Astrocyte of the spinal cord (primary cell): Measurements from ENCODE around the gene RASIP1.
"Not testable (repeated sequence)": the region's sequence is repeated elsewhere in the genome, so short reads cannot be mapped to it uniquely, and the experiment has no call there.

Experiments
- DNase-seq: peaks from one replicate; pipeline ENCODE4 v3.0.0; 2011; ENCODE audit warnings: low read depth, low spot score
- H3K4me3 ChIP-seq: 2 replicates; pipeline ENCODE4 v1.5.1; 2011; ENCODE audit warnings: low read depth, mild to moderate bottlenecking, low read length, moderate library complexity
- CTCF ChIP-seq: IDR thresholded peaks from 2 replicates; pipeline ENCODE4 v1.5.1; 2012; ENCODE audit warnings: low read depth, mild to moderate bottlenecking, low read length, inconsistent platforms
- in situ Hi-C: cut with HindIII; loops from 2 replicates; pipeline ENCODE4 v1.10.0; 2017; ENCODE audit warnings: low sequenced_read_pairs

The RASIP1 gene

GRCh38 chr19:48740164-48740972, at the start of gene RASIP1:
Gene RASIP1, minus strand, starts transcription at chr19:48740610. Its CDS starts 328 bp downstream, at chr19:48740282.
- no peak within 1 kb of the TSS for H3K4me3 ChIP-seq
- in situ Hi-C loops: no loop called here
- TF ChIP-seq CTCF: no peak
- no peak for DNase-seq

DNA sequence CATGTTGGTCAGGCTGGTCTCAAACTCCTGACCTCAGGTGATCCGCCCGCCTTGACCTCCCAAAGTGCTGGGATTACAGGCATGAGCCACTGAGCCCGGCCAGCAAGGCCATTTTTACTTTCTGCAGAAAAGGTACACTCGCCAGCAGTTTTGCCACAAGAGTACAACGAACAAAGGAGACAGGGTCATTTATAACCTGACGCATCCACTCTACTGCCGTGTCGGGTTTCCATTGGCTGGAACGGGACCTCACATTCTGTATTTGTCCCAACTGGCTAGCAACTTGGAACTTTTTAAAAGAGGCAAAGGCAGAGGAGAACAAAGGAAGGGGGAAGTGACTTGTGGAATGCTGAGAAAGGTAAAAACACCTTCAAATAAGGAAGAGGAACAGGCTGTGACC, 46.9 kb upstream of the RASIP1 start:
- in situ Hi-C loops, H3K4me3 ChIP-seq: not testable (repeated sequence)

DNA sequence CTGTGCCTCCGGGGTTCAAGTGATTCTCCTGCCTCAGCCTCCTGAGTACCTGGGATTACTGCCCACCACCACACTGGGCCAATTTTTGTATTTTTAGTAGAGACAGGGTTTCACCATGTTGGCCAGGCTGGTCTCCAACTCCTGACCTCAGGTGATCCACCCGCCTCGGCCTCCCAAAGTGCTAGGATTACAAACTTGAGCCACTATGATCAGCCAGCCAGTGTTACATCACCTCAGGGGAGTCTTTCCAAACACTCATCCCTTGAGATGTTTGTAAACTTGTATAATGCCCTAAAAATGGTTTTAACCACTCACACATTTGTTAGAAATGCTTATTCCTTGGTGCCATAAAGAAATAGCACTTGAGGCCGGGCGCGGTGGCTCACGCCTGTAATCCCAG, 46.0 kb upstream of the RASIP1 start:
- in situ Hi-C loops, DNase-seq: not testable (repeated sequence)

More for the DNA sequence above, 46.9 kb upstream of the RASIP1 start:
- not testable (repeated sequence) for DNase-seq

DNA sequence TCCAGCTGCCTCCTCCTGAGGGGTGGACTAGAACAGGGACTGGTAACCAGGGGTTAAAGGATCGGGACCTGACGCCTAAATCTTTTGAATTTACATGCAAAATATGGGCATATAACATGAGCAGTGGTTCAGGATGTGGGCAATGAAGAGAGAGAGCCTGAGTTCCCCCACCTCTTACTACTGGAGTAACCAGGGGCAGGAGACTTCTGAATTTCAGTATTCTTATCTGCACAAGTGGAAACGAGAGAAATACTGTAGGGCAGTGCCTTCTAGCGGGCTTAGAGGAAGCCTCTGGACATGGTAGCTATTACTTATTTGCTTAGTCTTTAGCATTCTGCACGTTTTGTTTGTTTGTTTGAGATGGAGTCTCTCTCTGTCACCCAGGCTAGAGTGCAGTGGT, 44.1 kb upstream of the RASIP1 start:
- no peak for TF ChIP-seq CTCF
- in situ Hi-C loops: no loop called here
- DNase-seq: no peak
- no peak overlapping the region for H3K4me3 ChIP-seq

More for the DNA sequence above, 46.0 kb upstream of the RASIP1 start:
- not testable (repeated sequence) for H3K4me3 ChIP-seq

DNA sequence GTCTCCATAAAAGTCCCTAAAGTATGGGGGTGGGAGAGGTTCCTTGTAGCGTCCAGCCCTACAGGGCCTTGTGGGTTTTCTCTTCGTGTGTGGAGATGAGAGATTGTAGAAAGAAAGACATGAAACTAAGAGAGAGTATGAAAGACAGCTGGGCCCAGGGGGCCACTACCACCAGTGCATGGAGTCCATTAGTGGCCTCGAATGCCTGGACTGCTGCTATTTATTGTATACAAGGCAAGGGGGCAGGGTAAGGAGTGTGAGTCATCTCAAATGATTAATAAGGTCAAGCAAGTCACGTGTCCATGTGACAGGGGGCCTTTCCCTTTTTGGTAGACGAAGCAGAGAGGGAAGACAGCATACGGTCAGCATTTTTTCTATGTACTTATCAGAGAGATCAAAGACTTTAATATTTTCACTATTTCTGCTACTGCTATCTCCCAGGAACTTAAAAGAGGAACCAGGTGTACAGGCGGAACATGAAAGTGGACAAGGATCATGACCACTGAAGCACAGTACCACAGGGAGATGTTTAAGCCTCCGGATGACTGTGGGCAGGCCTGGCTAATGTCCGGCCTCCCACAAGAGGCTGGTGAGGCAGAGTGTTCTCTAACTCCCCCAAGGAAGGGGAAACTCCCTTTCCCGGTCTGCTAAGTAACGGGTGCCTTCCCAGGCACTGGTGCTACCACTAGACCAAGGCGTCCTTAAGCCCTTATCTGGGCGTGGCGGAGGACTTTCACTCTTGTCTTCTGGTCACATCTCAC, 40.4 kb upstream of the RASIP1 start:
- no peak for DNase-seq
- in situ Hi-C loops: no loop called here
- no peak overlapping the region for H3K4me3 ChIP-seq
- no peak for TF ChIP-seq CTCF

DNA sequence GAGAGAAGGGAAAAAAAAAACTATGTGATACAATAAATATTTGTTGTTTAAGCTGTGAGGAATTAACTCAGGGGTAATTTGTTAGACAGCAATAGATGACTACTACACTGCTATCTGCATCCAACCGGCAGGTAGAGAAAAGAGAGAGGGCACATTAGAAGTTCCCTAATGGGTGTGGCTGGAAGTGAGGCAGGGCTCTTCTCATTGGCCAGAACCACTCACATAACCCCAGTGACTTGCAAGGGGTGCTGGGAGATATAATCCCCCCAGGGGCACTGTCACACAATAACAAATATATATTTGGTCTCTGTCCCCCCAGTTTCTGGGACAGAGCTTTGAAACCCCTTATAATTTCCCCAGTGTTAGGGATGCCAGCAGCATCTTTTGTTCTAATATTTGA, 39.2 kb upstream of the RASIP1 start:
- DNase-seq: no peak
- no peak overlapping the region for H3K4me3 ChIP-seq
- in situ Hi-C loops: no loop called here
- TF ChIP-seq CTCF: no peak

DNA sequence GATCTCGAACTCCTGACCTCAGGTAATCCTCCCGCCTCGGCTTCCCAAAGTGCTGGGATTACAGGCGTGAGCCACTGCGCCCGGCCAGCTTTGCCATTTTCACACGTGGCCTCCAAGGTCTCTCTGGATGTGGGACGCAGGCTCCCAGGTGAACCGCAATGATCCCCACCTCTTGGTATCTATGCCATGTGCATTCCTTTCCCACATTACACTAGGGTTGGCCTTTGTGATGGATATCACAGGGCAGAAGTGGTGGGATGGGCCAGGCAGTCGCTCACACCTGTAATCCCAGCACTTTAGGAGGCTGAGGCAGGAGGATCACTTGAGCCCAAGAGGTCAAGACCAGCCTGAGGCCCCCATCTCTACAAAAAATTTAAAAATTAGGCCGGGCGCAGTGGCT, 37.3 kb upstream of the RASIP1 start:
- no peak for TF ChIP-seq CTCF
- no peak overlapping the region for H3K4me3 ChIP-seq
- no peak for DNase-seq
- in situ Hi-C loops: no loop called here
